Measurements from ENCODE around the gene SNED1. TPM values are rescaled to one million over a fixed set of nuclear protein-coding genes. Genes with fewer than 3 reads are reported as not detected.

Gene SNED1
- polyA plus RNA-seq, 1 donor (not counting 4 experiments of a cell fraction or from before 2014, with no cell fraction given) = 0.12 TPM

DNA sequence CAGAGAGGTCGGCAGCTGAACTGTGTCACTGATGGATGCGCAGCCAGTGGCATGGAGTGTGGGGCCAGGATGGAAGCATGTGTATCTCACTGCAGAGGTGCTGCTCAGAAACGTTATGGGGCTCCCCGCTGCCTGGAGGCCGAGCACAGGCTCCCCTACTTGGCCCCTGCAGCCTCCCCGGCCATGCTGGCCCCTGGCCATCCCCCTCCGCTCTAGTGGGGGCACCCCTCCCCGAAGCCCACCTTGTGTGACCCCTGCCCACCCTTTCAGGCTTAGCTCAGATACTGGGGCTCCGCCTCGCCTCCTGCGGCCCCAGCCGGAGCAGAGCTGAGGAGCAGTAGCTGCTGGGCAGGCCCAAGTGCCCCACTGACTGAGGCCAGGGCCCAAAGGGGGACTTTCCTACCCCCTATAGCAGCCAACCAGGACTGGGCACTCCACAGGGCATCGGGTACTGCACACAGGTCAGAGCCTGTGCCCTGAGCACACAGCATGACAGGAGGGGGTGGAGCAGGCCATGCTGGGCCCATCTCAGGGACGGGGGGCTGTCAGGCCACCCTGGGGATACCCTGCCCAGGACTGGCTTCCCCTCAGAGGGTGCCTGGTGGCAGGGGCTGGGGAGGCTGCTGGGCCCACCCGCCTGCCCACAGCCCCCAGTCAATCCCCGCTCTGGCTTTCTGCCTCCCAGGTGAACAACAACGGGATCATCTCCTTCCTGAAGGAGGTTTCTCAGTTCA lies 31.3 kb downstream of the SNED1 start:
- Histone ChIP-seq H3K4me3 (ENCODE audit: control insufficient read depth in 2 of 3, extremely low read depth in 1 of 3, insufficient read depth in 2 of 3, low read depth in 1 of 3, low read length in 3 of 3) (no peak overlapping the region), H3K27ac (ENCODE audit: control insufficient read depth, insufficient read depth, low read length) (no peak overlapping the region), H3K4me1 (ENCODE audit: control insufficient read depth, extremely low read depth, insufficient read depth, low read length) (no peaks in the 10 kb centered on the region), H3K4me2 (ENCODE audit: control insufficient read depth, extremely low read depth, insufficient read depth, low read depth, low read length) (no peak overlapping the region), H2AFZ (ENCODE audit: control insufficient read depth, low read length) (no peak overlapping the region), H3K9me3 (ENCODE audit: control insufficient read depth, low read depth, low read length) (peaks cover 3% of the 10 kb centered on the region), H3K79me2 (ENCODE audit: control insufficient read depth, insufficient read depth, low read length) (no peaks in the 10 kb centered on the region), H3K9me1 (ENCODE audit: control insufficient read depth, extremely low read depth, insufficient read depth, low read length) (no peaks in the 10 kb centered on the region), H3K27me3 (ENCODE audit: control insufficient read depth, extremely low read depth, insufficient read depth, low read length) (peaks cover 4% of the 10 kb centered on the region), H4K20me1 (ENCODE audit: control insufficient read depth, extremely low read depth, insufficient read depth, low read length) (no peaks in the 10 kb centered on the region), H3K36me3 (ENCODE audit: control insufficient read depth in 2 of 2, extremely low read depth in 1 of 2, insufficient read depth in 2 of 2, low read length in 2 of 2) (no peaks in the 10 kb centered on the region), H3K9ac (ENCODE audit: control insufficient read depth, extremely low read depth, insufficient read depth, low read length) (no peak overlapping the region)
- DNase-seq (ENCODE audit: low read depth, low spot score) (no peak), FAIRE-seq (no peak)
- no peak for TF ChIP-seq EZH2 (IDR thresholded peaks at IDR 0.05; ENCODE audit: low read length)
- TF ChIP-seq, protein P1, sequence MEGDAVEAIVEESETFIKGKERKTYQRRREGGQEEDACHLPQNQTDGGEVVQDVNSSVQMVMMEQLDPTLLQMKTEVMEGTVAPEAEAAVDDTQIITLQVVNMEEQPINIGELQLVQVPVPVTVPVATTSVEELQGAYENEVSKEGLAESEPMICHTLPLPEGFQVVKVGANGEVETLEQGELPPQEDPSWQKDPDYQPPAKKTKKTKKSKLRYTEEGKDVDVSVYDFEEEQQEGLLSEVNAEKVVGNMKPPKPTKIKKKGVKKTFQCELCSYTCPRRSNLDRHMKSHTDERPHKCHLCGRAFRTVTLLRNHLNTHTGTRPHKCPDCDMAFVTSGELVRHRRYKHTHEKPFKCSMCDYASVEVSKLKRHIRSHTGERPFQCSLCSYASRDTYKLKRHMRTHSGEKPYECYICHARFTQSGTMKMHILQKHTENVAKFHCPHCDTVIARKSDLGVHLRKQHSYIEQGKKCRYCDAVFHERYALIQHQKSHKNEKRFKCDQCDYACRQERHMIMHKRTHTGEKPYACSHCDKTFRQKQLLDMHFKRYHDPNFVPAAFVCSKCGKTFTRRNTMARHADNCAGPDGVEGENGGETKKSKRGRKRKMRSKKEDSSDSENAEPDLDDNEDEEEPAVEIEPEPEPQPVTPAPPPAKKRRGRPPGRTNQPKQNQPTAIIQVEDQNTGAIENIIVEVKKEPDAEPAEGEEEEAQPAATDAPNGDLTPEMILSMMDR (optimal IDR thresholded peaks at IDR 0.05 in 1 of 3, IDR thresholded peaks at IDR 0.05 in 1 of 3, conservative IDR thresholded peaks at IDR 0.05 in 1 of 3; ENCODE audit: extremely low read depth in 1 of 3, insufficient read depth in 2 of 3, low read length in 3 of 3) = no peak
- dilution Hi-C loops (cut with MboI; ENCODE audit: extremely low pct_ligation_motif_present, low sequenced_read_pairs) = no loop called here

DNA sequence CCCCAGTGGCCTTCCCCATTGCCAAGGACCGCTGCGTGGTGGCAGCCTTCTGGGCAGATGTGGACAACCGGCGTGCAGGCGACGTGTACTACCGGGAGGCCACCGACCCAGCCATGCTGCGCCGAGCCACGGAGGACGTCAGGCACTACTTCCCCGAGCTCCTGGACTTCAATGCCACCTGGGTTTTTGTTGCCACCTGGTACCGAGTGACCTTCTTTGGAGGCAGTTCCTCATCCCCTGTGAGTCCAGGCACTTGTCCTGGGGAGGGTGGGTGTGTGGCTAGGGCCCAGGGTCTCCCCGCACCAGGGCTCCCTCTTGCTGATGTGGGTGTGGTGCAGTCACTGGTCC lies 31.9 kb downstream of the SNED1 start:
- no peak overlapping the region for H3K4me2 ChIP-seq (ENCODE audit: control insufficient read depth, extremely low read depth, insufficient read depth, low read depth, low read length)
- H2AFZ ChIP-seq (ENCODE audit: control insufficient read depth, low read length) = no peak overlapping the region
- no peaks in the 10 kb centered on the region for H4K20me1 ChIP-seq (ENCODE audit: control insufficient read depth, extremely low read depth, insufficient read depth, low read length)
- H3K9ac ChIP-seq (ENCODE audit: control insufficient read depth, extremely low read depth, insufficient read depth, low read length) = no peak overlapping the region
- H3K79me2 ChIP-seq (ENCODE audit: control insufficient read depth, insufficient read depth, low read length) = no peaks in the 10 kb centered on the region
- FAIRE-seq (no peak), DNase-seq (ENCODE audit: low read depth, low spot score) (no peak)
- no peaks in the 10 kb centered on the region for H3K4me1 ChIP-seq (ENCODE audit: control insufficient read depth, extremely low read depth, insufficient read depth, low read length)
- no peak for TF ChIP-seq EZH2 (IDR thresholded peaks at IDR 0.05; ENCODE audit: low read length)
- TF ChIP-seq, protein P1 (optimal IDR thresholded peaks at IDR 0.05 in 1 of 3, IDR thresholded peaks at IDR 0.05 in 1 of 3, conservative IDR thresholded peaks at IDR 0.05 in 1 of 3; ENCODE audit: extremely low read depth in 1 of 3, insufficient read depth in 2 of 3, low read length in 3 of 3) = no peak
- H3K27ac ChIP-seq (ENCODE audit: control insufficient read depth, insufficient read depth, low read length) = no peak overlapping the region
- H3K9me1 ChIP-seq (ENCODE audit: control insufficient read depth, extremely low read depth, insufficient read depth, low read length) = no peaks in the 10 kb centered on the region
- no peaks in the 10 kb centered on the region for H3K9me3 ChIP-seq (ENCODE audit: control insufficient read depth, low read depth, low read length)
- H3K36me3 ChIP-seq (ENCODE audit: control insufficient read depth in 2 of 2, extremely low read depth in 1 of 2, insufficient read depth in 2 of 2, low read length in 2 of 2) = no peaks in the 10 kb centered on the region
- H3K4me3 ChIP-seq (ENCODE audit: control insufficient read depth in 2 of 3, extremely low read depth in 1 of 3, insufficient read depth in 2 of 3, low read depth in 1 of 3, low read length in 3 of 3) = no peak overlapping the region
- H3K27me3 ChIP-seq (ENCODE audit: control insufficient read depth, extremely low read depth, insufficient read depth, low read length) = peaks cover 10% of the 10 kb centered on the region
- dilution Hi-C loops (cut with MboI; ENCODE audit: extremely low pct_ligation_motif_present, low sequenced_read_pairs) = no loop called here
